Measurements from ENCODE around the gene GP1BA.

GP1BA gene

DNA sequence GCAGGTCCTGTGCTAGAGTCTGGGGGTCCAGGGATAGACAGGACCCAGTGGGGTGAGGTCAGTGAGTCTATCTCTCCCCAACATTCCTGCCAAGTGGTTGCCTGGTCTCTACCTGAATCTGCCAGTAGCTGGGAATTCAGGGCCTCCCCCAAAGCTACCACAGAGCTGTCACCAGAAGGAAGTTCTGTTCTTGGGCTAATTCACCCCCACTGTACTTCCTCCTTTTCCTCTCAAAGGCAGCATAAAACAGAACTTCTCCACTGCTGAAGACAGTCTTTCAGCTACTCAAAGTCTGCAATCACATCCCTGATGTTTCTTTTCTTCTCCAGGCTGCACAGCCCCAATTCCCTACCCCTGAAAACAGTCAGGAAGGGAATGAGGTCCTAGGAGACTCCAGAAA is 46.6 kb downstream of the GP1BA start:
- DNase-seq = no peak

GRCh38 chr17:4980644-4981216 is 48.7 kb downstream of the GP1BA start:
- no peak for DNase-seq

DNA sequence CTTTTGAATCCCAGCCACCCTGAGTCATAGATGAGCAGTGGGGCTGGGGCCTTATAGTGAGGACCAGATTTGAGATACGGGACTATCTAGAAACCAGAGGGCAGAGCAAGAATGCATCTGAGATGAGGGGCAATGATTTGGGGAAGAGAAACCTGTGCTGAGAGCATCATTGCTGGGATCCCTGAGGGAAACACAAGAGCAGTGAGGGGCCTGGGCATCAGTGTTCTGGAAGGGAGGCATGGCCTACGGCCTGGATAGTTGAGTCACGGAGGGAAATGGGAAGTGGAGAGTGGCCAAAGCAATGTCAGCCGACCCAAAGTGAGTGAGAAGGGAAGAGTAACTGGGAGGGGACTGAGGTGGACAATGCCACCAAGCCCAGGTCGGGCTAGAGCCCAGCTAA is 50.2 kb downstream of the GP1BA start:
- DNase-seq = no peak
